H1 (cell line): ENCODE data around the gene ADGRL3.

Experiments
- BCL11A ChIP-seq, 2 experiments: IDR thresholded peaks; one replicate each; pipeline ENCODE4 v1.6.1; 2011; ENCODE audit warnings: low read depth in 2 of 2, low read length in 2 of 2, mild to moderate bottlenecking in 2 of 2
- CBX5 ChIP-seq: fragments of 300-800, 300-1000 bp; sonication (generic); IDR thresholded peaks from 2 replicates; pipeline ENCODE4 v1.7.1; 2016; ENCODE audit warnings: antibody characterized with exemption, low read length, low read depth
- CEBPB ChIP-seq: IDR thresholded peaks from 2 replicates; pipeline ENCODE4 v1.6.1; 2012; ENCODE audit warnings: low read depth, low read length
- CHD2 ChIP-seq: IDR thresholded peaks from 2 replicates; pipeline ENCODE4 v1.6.1; 2012; ENCODE audit warnings: low read length, improper control_type of control experiment
- JUND ChIP-seq: IDR thresholded peaks from 2 replicates; pipeline ENCODE4 v1.6.1; 2011; ENCODE audit warnings: mild to moderate bottlenecking, improper control_type of control experiment, low read length
- KDM1A ChIP-seq: fragments of 200-600, 300-600 bp; sonication (generic); IDR thresholded peaks from 2 replicates; pipeline ENCODE4 v1.7.1; 2016; ENCODE audit warnings: mild to moderate bottlenecking, low read length, borderline replicate concordance
- MAFK ChIP-seq: IDR thresholded peaks from 2 replicates; pipeline ENCODE4 v1.6.1; 2012; ENCODE audit warnings: low read depth, mild to moderate bottlenecking, improper control_type of control experiment, low read length
- POLR2A ChIP-seq, 2 experiments: IDR thresholded peaks; 1 replicate in 1 of 2; 2 replicates in 1 of 2; pipeline ENCODE4 v1.6.1; 2011; ENCODE audit warnings: low read depth in 2 of 2, low read length in 2 of 2, mild to moderate bottlenecking in 2 of 2; ENCODE audit errors: control extremely low read depth in 1 of 2
- POLR2AphosphoS5 ChIP-seq: IDR thresholded peaks from 2 replicates; pipeline ENCODE4 v1.6.1; 2011; ENCODE audit warnings: low read depth, low read length
- SAP30 ChIP-seq: fragments of 300-600 bp; sonication (generic); IDR thresholded peaks from 2 replicates; pipeline ENCODE4 v1.7.1; 2012; ENCODE audit warnings: low read length, moderate library complexity, mild to moderate bottlenecking, inconsistent platforms; ENCODE audit not compliant: insufficient read depth, insufficient replicate concordance
- TF ChIP-seq, protein P1 (sequence below), 3 experiments: IDR thresholded peaks; 1 replicate in 2 of 3; 2 replicates in 1 of 3; pipeline versions ENCODE4 v1.5.1 to v1.6.1; 2011; ENCODE audit warnings: low read length in 3 of 3, mild to moderate bottlenecking in 3 of 3, inconsistent platforms in 2 of 3, low read depth in 1 of 3, moderate library complexity in 1 of 3; ENCODE audit not compliant: insufficient read depth in 1 of 3; ENCODE audit errors: control extremely low read depth in 1 of 3

DNA sequence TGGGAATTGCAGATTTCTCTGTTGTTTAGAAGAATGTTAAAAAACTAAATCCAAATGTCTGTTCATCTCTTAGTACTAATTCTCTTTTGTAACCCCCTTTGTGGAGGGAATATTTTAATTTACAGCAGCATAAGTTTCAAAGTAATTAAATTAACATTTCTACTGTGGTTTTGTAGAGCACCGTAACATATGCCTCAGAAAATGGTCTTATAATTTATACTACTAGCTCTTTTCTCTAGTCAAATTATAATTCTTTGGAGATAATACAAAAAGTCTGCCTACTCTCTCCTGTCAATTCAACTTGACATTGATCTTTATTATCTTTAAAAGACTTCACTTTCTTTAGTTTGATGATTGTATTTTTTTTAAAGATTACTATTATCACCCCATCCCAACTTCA is 759.0 kb downstream of the ADGRL3 start:
- TF ChIP-seq, protein P1, sequence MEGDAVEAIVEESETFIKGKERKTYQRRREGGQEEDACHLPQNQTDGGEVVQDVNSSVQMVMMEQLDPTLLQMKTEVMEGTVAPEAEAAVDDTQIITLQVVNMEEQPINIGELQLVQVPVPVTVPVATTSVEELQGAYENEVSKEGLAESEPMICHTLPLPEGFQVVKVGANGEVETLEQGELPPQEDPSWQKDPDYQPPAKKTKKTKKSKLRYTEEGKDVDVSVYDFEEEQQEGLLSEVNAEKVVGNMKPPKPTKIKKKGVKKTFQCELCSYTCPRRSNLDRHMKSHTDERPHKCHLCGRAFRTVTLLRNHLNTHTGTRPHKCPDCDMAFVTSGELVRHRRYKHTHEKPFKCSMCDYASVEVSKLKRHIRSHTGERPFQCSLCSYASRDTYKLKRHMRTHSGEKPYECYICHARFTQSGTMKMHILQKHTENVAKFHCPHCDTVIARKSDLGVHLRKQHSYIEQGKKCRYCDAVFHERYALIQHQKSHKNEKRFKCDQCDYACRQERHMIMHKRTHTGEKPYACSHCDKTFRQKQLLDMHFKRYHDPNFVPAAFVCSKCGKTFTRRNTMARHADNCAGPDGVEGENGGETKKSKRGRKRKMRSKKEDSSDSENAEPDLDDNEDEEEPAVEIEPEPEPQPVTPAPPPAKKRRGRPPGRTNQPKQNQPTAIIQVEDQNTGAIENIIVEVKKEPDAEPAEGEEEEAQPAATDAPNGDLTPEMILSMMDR (IDR thresholded peaks at IDR 0.05; ENCODE audit: control extremely low read depth in 1 of 3, insufficient read depth in 1 of 3, low read depth in 1 of 3, low read length in 3 of 3) = no peak
- TF ChIP-seq POLR2A (IDR thresholded peaks at IDR 0.05; ENCODE audit: control extremely low read depth in 1 of 2, low read depth in 2 of 2, low read length in 2 of 2) (no peak), JUND (no peak), POLR2AphosphoS5 (no peak), CHD2 (no peak), CEBPB (no peak), MAFK (no peak), SAP30 (no peak), KDM1A (no peak), BCL11A (IDR thresholded peaks at IDR 0.05; ENCODE audit: low read depth in 2 of 2, low read length in 2 of 2) (no peak), CBX5 (no peak)
